ENCODE results near the gene FRAT1. TPM values are rescaled to one million over a fixed set of nuclear protein-coding genes. Genes with fewer than 3 reads are reported as not detected.

FRAT1 gene
- total RNA-seq, 6 experiments from 2014 or later = 3.5 to 8.5 (median 7.4) TPM

- no peaks in the 10 kb centered on the region for H3K27me3 ChIP-seq
- no peaks in the 10 kb centered on the region for H3K9me3 ChIP-seq
- H3K27ac ChIP-seq = peak overlapping the region; percentile 87 to 90 (median 90)
- WGBS (ENCODE audit: insufficient coverage, low coverage, low lambda C conversion rate, missing lambda C conversion rate) = 50% methylated on average over 24 of the region's 25 CpGs
- H3K36me3 ChIP-seq = peaks cover 0 to 8% (median 0%) of the 10 kb centered on the region in 4 donors
- ATAC-seq (peak in 2 of 4 donors; percentile 1 to 4), DNase-seq (no peak)
- peaks cover 0 to 20% (median 9%) of the 10 kb centered on the region in 4 donors for H3K4me1 ChIP-seq
- TF ChIP-seq POLR2A (IDR thresholded peaks at IDR 0.05) = no peak
- TF ChIP-seq, protein P1, sequence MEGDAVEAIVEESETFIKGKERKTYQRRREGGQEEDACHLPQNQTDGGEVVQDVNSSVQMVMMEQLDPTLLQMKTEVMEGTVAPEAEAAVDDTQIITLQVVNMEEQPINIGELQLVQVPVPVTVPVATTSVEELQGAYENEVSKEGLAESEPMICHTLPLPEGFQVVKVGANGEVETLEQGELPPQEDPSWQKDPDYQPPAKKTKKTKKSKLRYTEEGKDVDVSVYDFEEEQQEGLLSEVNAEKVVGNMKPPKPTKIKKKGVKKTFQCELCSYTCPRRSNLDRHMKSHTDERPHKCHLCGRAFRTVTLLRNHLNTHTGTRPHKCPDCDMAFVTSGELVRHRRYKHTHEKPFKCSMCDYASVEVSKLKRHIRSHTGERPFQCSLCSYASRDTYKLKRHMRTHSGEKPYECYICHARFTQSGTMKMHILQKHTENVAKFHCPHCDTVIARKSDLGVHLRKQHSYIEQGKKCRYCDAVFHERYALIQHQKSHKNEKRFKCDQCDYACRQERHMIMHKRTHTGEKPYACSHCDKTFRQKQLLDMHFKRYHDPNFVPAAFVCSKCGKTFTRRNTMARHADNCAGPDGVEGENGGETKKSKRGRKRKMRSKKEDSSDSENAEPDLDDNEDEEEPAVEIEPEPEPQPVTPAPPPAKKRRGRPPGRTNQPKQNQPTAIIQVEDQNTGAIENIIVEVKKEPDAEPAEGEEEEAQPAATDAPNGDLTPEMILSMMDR (IDR thresholded peaks at IDR 0.05) = no peak
- intact Hi-C loops (cut with DNase I) = no loop called here
- peak overlapping the region; percentile 61 to 88 (median 83) for H3K4me3 ChIP-seq
Measured at GRCh38 chr10:97291357-97292096, 27.5 kb upstream of the FRAT1 start.

GRCh38 chr10:97292097-97292861 lies 26.8 kb upstream of the FRAT1 start, which contains the start of gene ARHGAP19:
Gene ARHGAP19 (minus strand): TSS chr10:97292637. CDS start chr10:97292627, 10 bp downstream.
- H3K36me3 ChIP-seq = peaks cover 0 to 7% (median 0%) of the 10 kb centered on the region in 4 donors
- 1% methylated on average over 29 of the region's 55 CpGs for WGBS (ENCODE audit: insufficient coverage, low coverage, low lambda C conversion rate, missing lambda C conversion rate)
- TF ChIP-seq, protein P1 (IDR thresholded peaks at IDR 0.05) = no peak
- peak; percentile 84 for TF ChIP-seq POLR2A (IDR thresholded peaks at IDR 0.05)
- H3K27me3 ChIP-seq = no peaks in the 10 kb centered on the region
- H3K27ac ChIP-seq = peak within 1 kb of the TSS; percentile 87 to 90 (median 90)
- peak within 1 kb of the TSS; percentile 61 to 88 (median 83) for H3K4me3 ChIP-seq
- ATAC-seq (peak; percentile 94 to 98 (median 96)), DNase-seq (peak; percentile 92 to 96 (median 96))
- intact Hi-C loops (cut with DNase I) = no loop called here
- peaks cover 0 to 20% (median 9%) of the 10 kb centered on the region in 4 donors for H3K4me1 ChIP-seq
- H3K9me3 ChIP-seq = no peaks in the 10 kb centered on the region

DNA sequence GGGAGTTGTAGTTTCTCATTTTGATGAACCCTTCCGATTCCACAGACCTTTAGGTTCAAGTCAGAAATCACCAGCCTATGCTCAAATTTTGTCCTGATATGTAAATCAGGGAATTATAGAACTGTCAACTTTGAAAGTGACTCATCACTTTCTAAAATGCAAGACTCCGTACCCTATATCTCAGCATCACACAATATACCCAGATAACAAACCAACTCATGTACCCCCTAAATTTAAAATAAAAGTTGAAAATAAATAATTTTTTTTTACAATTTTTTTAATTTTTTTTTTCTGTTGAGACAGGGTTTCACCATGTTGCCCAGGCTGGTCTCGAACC lies 26.2 kb upstream of the FRAT1 start:
- Histone ChIP-seq H3K27ac (no peak overlapping the region), H3K4me1 (peaks cover 0 to 25% (median 11%) of the 10 kb centered on the region in 4 donors), H3K4me3 (no peak overlapping the region), H3K36me3 (peaks cover 0 to 1% (median 0%) of the 10 kb centered on the region in 4 donors), H3K9me3 (no peaks in the 10 kb centered on the region), H3K27me3 (no peaks in the 10 kb centered on the region)
- ATAC-seq (no peak), DNase-seq (no peak)
- 50% methylated on average over 3 of the region's 3 CpGs for WGBS (ENCODE audit: insufficient coverage, low coverage, low lambda C conversion rate, missing lambda C conversion rate)
- intact Hi-C loops (cut with DNase I) = no loop called here
- no peak for TF ChIP-seq POLR2A (IDR thresholded peaks at IDR 0.05)
- TF ChIP-seq, protein P1 (IDR thresholded peaks at IDR 0.05) = no peak

DNA sequence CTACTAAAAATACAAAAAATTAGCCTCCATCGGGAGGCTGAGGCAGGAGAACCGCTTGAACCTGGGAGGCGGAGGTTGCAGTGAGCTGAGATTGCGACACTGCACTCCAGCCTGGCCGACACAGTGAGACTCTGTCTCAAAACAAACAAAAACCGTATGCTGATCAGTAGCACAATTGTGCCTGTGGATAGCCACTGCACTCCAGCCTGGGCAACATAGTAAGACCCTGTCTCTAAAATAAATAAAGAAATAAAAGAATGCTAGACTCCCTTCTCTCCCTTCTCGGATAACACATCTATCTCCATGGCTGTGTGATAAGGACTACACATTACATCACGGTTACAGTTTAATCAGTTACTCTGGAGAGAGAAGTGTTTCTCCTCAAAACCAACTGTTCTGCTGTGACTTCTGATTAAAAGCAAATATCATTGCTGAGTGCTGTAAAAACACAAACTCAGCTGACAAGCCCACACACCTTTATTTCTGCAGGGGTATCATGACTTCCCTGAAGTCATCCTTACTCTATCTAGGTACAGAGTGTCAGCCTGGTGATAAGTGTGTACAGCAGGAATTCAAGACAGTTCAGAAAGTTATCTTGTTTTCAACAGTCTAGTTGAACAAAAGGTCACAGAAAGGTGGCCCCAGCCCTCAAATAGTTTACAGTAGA lies 21.4 kb upstream of the FRAT1 start:
- Histone ChIP-seq H3K4me3 (no peak overlapping the region), H3K9me3 (no peaks in the 10 kb centered on the region), H3K4me1 (peaks cover 0 to 39% (median 13%) of the 10 kb centered on the region in 4 donors), H3K27me3 (no peaks in the 10 kb centered on the region), H3K36me3 (no peaks in the 10 kb centered on the region), H3K27ac (peak overlapping the region; percentile 23 to 74 (median 71))
- ATAC-seq (peak; percentile 57 to 83 (median 61)), DNase-seq (peak in 1 of 3 donors; percentile 53)
- WGBS (ENCODE audit: insufficient coverage, low coverage, low lambda C conversion rate, missing lambda C conversion rate) = 30% methylated on average over 8 of the region's 8 CpGs
- no peak for TF ChIP-seq POLR2A (IDR thresholded peaks at IDR 0.05)
- TF ChIP-seq, protein P1 (IDR thresholded peaks at IDR 0.05) = no peak
- intact Hi-C loops (cut with DNase I) = no loop called here
